ENCODE results near the gene OR51V1.
"Not testable (repeated sequence)": the region's sequence is repeated elsewhere in the genome, so short reads cannot be mapped to it uniquely, and the experiment has no call there.

OR51V1 gene

DNA sequence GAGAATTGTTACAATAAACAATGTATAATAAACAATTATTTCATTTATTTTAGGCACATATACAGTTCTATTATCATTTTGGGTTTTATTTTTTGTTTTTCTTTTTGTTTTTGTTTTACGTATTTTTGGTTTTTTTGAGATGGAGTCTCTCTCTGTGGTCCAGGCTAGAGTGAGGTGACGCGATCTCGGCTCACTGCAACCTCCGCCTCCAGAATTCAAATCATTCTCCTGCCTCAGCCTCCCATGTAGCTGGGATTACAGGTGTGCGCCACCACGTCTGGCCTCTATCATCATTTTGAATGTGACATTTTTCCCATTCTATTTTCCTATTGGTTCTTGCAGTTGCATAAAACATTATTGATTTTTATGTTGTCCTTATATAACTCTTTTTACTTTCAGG is 25.5 kb downstream of the OR51V1 start:
- H3K4me3 ChIP-seq (replicated peaks; ENCODE audit: low read depth, low read length), result no peak overlapping the region
- no peak for TF ChIP-seq CTCF (IDR thresholded peaks at IDR 0.05; ENCODE audit: low read length, missing control alignments)
- DNase-seq (ENCODE audit: low read depth), result no peak

GRCh38 chr11:5171856-5172255 is 28.6 kb downstream of the OR51V1 start:
- no peak overlapping the region for H3K4me3 ChIP-seq (replicated peaks; ENCODE audit: low read depth, low read length)
- no peak for TF ChIP-seq CTCF (IDR thresholded peaks at IDR 0.05; ENCODE audit: low read length, missing control alignments)
- no peak for DNase-seq (ENCODE audit: low read depth)

GRCh38 chr11:5165898-5166297 is 34.6 kb downstream of the OR51V1 start:
- not testable (repeated sequence) for DNase-seq (ENCODE audit: low read depth); H3K4me3 ChIP-seq (replicated peaks; ENCODE audit: low read depth, low read length)

DNA sequence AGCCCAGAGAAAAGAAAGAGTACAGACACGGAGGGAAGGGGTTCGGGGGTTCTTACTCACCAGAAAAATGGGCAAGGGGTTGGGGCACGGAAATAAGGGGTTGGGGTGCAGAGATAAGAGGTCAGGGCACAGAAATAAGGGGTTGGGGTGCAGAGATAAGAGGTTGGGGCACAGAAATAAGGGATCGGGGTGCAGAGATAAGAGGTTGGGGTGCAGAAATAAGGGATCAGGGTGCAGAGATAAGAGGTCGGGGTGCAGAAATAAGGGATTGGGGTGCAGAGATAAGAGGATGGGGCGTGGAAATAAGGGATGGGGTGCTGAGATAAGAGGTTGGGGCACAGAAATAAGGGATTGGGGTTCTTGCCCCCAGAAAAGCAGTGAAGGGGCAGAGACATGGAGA is 35.7 kb downstream of the OR51V1 start:
- H3K4me3 ChIP-seq (replicated peaks; ENCODE audit: low read depth, low read length); DNase-seq (ENCODE audit: low read depth): not testable (repeated sequence)

- DNase-seq (ENCODE audit: low read depth); H3K4me3 ChIP-seq (replicated peaks; ENCODE audit: low read depth, low read length): not testable (repeated sequence)
Measured at GRCh38 chr11:5161045-5161444, 39.4 kb downstream of the OR51V1 start.

DNA sequence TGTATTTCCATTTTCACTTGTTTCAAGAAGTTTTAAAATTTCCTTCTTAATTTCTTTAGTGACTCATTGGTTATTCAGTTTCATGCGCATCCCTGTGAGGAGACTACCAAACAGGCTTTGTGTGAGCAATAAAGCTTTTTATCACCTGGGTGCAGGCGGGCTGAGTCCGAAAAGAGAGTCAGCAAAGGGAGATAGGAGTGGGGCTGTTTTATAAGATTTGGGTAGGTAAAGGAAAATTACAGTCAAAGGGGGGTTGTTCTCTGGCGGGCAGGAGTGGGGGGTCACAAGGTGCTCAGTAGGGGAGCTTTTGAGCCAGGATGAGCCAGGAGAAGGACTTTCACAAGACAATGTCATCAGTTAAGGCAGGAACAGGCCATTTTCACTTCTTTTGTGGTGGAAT is 40.3 kb downstream of the OR51V1 start:
- DNase-seq (ENCODE audit: low read depth); H3K4me3 ChIP-seq (replicated peaks; ENCODE audit: low read depth, low read length): not testable (repeated sequence)

GRCh38 chr11:5159806-5160205 is 40.7 kb downstream of the OR51V1 start:
- no peak overlapping the region for H3K4me3 ChIP-seq (replicated peaks; ENCODE audit: low read depth, low read length)
- no peak for DNase-seq (ENCODE audit: low read depth)

GRCh38 chr11:5154657-5155056 is 45.8 kb downstream of the OR51V1 start, which contains the start of gene OR52A1:
Gene OR52A1, minus strand, starts transcription at chr11:5154757. Its CDS starts 2,388 bp downstream, at chr11:5152369.
- TF ChIP-seq CTCF (IDR thresholded peaks at IDR 0.05; ENCODE audit: low read length, missing control alignments), result no peak
- no peak for DNase-seq (ENCODE audit: low read depth)
- no peak within 1 kb of the TSS for H3K4me3 ChIP-seq (replicated peaks; ENCODE audit: low read depth, low read length)

More at GRCh38 chr11:5159806-5160205, 40.7 kb downstream of the OR51V1 start:
- no peak for TF ChIP-seq CTCF (IDR thresholded peaks at IDR 0.05; ENCODE audit: low read length, missing control alignments)

GRCh38 chr11:5153574-5154431 is 46.7 kb downstream of the OR51V1 start:
- no peak for TF ChIP-seq CTCF (IDR thresholded peaks at IDR 0.05; ENCODE audit: low read length, missing control alignments)
- H3K4me3 ChIP-seq (replicated peaks; ENCODE audit: low read depth, low read length), result no peak overlapping the region
- no peak for DNase-seq (ENCODE audit: low read depth)

Measured in fibroblast of pulmonary artery (primary cell).